Right atrium auricular region (tissue), 2 donors: ENCODE results near the gene CDK14. TPM values are rescaled to one million over a fixed set of nuclear protein-coding genes. Genes with fewer than 3 reads are reported as not detected.

Experiments
- DNase-seq: peaks from one replicate; pipeline ENCODE4 v3.0.0-alpha.2; 2019; ENCODE audit warnings: low spot score
- H3K27ac ChIP-seq, 2 donors: fragments of 200-600 bp; sonication (generic); 1 replicate in 1 of 2; 2 replicates in 1 of 2; pipeline ENCODE4 v1.5.1; 2016 to 2019
- H3K27me3 ChIP-seq, 2 donors: fragments of 200-600 bp; sonication (generic); one replicate each; pipeline versions ENCODE4 v1.5.1 to v1.6.0; 2017 to 2019
- H3K36me3 ChIP-seq: fragments of 200-600 bp; sonication (generic); one replicate; pipeline ENCODE4 v1.5.1; 2016
- H3K4me1 ChIP-seq, 2 donors: fragments of 200-600 bp; sonication (generic); one replicate each; pipeline versions ENCODE4 v1.5.1 to v1.6.0; 2017 to 2019
- H3K4me3 ChIP-seq, 2 donors: fragments of 200-600 bp; sonication (generic); 1 replicate in 1 of 2; 2 replicates in 1 of 2; pipeline ENCODE4 v1.5.1; 2017 to 2019; ENCODE audit warnings: mild to moderate bottlenecking in 1 of 2, moderate library complexity in 1 of 2
- H3K9me3 ChIP-seq, 2 donors: fragments of 200-600 bp; sonication (generic); one replicate each; pipeline ENCODE4 v1.5.1; 2019
- total RNA-seq, 2 donors: library from RNA; depleted of rRNA; stranded (reverse); fragments of >200 nt; gene quantifications; one replicate each; pipeline ENCODE4 v1.1.0, GENCODE V29; 2016
- TF ChIP-seq, protein P1 (sequence below), 2 donors: fragments of 200-600 bp; sonication (generic); IDR thresholded peaks; one replicate each; pipeline ENCODE4 v1.5.1; 2019; ENCODE audit warnings: antibody characterized with exemption in 2 of 2

CDK14 gene
- total RNA-seq, 2 donors from 2014 or later, result 21.5 to 37.9 TPM

DNA sequence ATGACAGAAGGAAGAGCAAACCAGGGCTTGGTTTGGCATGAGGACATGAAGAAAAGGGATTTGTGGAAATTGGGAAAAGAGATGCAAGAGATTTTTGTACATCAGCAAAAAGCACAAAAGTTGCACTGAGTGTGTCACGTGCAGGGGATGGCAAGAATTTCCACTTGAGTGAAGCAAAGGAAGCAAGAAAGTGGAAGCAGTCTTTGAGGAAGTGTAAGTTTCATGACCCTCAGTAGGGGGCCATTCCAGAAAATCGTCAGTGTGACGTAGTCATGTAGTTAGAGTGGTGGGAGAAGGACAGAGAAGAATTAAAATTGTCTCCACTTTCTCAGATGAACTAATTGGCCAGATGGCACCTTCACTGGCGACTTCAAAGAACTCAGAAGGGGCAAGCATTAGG, 544.9 kb downstream of the CDK14 start:
- Histone ChIP-seq H3K36me3 (no peaks in the 10 kb centered on the region), H3K9me3 (no peaks in the 10 kb centered on the region), H3K4me1 (no peaks in the 10 kb centered on the region), H3K27ac (no peak overlapping the region), H3K4me3 (no peak overlapping the region), H3K27me3 (no peaks in the 10 kb centered on the region)
- no peak for DNase-seq
- TF ChIP-seq, protein P1, sequence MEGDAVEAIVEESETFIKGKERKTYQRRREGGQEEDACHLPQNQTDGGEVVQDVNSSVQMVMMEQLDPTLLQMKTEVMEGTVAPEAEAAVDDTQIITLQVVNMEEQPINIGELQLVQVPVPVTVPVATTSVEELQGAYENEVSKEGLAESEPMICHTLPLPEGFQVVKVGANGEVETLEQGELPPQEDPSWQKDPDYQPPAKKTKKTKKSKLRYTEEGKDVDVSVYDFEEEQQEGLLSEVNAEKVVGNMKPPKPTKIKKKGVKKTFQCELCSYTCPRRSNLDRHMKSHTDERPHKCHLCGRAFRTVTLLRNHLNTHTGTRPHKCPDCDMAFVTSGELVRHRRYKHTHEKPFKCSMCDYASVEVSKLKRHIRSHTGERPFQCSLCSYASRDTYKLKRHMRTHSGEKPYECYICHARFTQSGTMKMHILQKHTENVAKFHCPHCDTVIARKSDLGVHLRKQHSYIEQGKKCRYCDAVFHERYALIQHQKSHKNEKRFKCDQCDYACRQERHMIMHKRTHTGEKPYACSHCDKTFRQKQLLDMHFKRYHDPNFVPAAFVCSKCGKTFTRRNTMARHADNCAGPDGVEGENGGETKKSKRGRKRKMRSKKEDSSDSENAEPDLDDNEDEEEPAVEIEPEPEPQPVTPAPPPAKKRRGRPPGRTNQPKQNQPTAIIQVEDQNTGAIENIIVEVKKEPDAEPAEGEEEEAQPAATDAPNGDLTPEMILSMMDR (IDR thresholded peaks at IDR 0.05), result no peak

DNA sequence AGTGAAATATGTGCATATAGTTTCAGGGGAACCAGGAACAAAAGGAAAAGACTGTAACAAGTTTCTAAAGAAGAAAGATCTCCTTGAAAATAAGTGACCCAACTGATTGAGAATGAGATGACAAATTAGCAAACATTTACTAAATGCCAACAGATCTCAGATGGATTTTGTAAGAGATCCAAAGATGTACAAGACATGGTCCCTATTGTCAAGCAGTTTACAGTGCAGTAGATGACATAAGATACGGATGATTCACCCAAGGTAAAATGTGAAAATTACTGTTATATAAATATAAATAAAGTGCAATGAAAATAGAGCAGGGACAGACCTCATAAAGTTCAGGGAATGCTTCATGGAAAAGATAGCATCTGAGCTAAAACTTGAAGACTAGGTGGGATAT, 546.6 kb downstream of the CDK14 start:
- Histone ChIP-seq H3K4me1 (no peaks in the 10 kb centered on the region), H3K4me3 (no peak overlapping the region), H3K36me3 (no peaks in the 10 kb centered on the region), H3K27ac (no peak overlapping the region), H3K27me3 (no peaks in the 10 kb centered on the region), H3K9me3 (no peaks in the 10 kb centered on the region)
- TF ChIP-seq, protein P1 (IDR thresholded peaks at IDR 0.05), result no peak
- DNase-seq, result no peak

DNA sequence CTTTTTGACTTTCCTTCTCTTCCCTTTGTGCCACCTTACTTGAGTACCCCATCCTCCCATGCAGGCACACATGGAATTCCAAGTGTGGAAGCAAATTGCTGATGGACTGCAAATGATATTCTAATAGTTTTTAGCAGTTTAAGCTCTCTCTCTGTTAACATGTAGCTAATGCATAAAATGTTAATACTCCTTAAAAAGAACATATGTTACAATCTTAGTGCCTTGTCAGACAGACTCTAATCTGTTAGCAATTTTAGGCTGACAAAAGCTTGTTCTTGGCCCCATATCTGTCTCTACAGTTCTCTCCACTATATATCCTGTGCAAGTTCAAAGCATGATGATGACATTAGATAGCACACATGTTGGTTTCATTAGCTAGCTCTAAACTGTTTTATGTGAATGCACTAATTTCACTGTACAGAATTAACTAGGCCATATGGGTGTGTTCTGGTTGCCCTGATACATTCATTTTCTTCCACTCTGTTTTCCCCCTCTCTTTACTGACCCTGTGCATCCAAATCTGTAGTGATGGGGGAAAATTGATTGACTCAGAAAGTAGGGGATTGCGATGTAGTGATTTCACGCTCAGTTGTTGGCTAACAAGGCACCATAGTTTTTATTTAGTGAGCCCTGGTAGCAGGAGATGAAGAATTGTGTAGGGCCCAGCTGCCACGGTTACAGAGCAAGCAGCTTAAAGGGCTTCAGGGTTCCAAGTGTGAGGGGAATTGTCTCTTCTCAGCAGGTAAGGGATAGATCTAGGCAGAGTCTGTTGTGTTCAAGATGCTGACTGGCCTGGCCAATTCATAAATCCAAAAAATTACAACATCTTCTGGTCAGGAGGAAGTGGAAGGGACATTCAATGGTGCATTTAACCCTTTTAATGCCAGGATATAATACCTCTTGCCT, 553.5 kb downstream of the CDK14 start:
- H3K27ac ChIP-seq, result no peak overlapping the region
- no peaks in the 10 kb centered on the region for H3K9me3 ChIP-seq
- no peak overlapping the region for H3K4me3 ChIP-seq
- no peaks in the 10 kb centered on the region for H3K36me3 ChIP-seq
- TF ChIP-seq, protein P1 (IDR thresholded peaks at IDR 0.05), result no peak
- no peaks in the 10 kb centered on the region for H3K27me3 ChIP-seq
- no peaks in the 10 kb centered on the region for H3K4me1 ChIP-seq
- DNase-seq, result no peak

- H3K4me1 ChIP-seq, result no peaks in the 10 kb centered on the region
- no peak for DNase-seq
- TF ChIP-seq, protein P1 (IDR thresholded peaks at IDR 0.05), result no peak
These were observed 555.8 kb downstream of the CDK14 start for GRCh38 chr7:91151916-91152315.

DNA sequence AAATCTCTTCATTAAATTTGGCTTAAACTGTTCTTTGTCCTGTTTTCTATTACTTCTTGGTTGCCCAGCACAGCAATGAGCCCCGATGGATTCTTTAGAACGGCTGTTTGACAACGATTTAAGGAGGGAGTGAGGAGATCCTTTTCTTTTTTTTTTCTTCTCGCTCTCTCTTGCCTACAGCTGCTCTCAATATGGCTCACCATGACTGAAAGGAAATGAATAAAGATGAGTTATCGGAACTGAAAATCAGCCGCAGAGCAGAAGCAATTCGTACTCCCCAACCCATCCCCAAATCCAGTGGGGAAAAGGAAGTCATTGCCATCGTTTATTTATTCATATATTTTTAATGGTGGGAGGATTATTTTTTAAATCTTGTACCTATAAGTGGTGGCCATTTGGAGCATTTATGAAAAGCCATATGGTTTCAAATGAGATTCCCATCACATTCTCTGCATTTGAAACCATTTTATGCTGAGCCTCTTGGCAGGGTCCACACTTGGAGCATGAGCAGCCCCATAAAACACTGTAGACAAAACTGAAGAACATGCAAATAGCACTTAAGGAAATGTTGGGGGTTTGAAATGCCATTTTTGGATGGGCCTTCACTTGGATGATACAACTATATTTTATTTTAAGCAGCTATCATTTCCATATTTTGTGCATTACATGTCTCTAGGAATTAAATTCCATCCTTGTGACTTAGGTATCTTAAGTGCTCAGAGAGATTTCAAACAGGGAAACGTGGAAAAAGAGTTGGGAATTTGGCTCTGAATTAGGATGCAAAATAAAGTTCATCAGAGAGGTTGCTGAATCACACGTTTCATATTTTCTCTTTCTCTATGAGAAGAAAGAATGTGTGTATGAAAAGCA, 560.4 kb downstream of the CDK14 start:
- H3K27me3 ChIP-seq, result no peaks in the 10 kb centered on the region
- no peak overlapping the region for H3K4me3 ChIP-seq
- TF ChIP-seq, protein P1 (IDR thresholded peaks at IDR 0.05), result no peak
- no peak for DNase-seq
- H3K4me1 ChIP-seq, result no peaks in the 10 kb centered on the region
- H3K9me3 ChIP-seq, result no peaks in the 10 kb centered on the region
- H3K36me3 ChIP-seq, result no peaks in the 10 kb centered on the region
- no peak overlapping the region for H3K27ac ChIP-seq

More at GRCh38 chr7:91151916-91152315, 555.8 kb downstream of the CDK14 start:
- no peak overlapping the region for H3K27ac ChIP-seq
- H3K4me3 ChIP-seq, result no peak overlapping the region
- no peaks in the 10 kb centered on the region for H3K36me3 ChIP-seq
- H3K27me3 ChIP-seq, result no peaks in the 10 kb centered on the region
- H3K9me3 ChIP-seq, result no peaks in the 10 kb centered on the region
